ENCODE data around the gene PAGE2B. TPM values are rescaled to one million over a fixed set of nuclear protein-coding genes. Genes with fewer than 3 reads are reported as not detected.

PAGE2B gene
- total RNA-seq, 3 donors from 2014 or later (not counting 1 experiment from before 2014, with no cell fraction given), result 1.0 to 1.2 TPM; not detected in 1

DNA sequence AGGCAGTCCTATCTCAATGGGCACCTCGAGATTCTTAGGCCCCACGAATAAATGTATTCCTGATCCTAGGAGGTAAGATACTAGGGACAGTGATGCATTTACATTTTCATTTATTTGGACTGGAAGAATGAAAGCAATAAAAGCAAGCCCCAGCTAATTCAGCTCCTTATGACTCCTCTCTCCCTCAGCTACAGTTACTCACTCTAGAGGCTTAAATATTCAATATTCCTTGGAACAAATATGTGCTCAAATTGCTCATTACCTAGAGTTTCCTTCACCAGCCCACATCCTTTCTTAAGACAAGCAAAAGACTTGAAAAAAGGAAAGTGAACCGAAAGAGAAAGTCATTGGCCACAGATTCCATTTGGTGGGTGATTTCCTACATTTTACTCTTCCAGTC lies 27.9 kb downstream of the PAGE2B start:
- H3K27me3 Mint-ChIP-seq (ENCODE audit: low read depth in 2 of 2), result peaks cover 0 to 17% of the 10 kb centered on the region in 2 donors
- Histone ChIP-seq H3K27me3 (ENCODE audit: control insufficient read depth, insufficient read depth, low read length) (no peaks in the 10 kb centered on the region), H3K4me3 (ENCODE audit: low read length) (no peak overlapping the region), H3K9me3 (ENCODE audit: control insufficient read depth, insufficient read depth, low read length) (no peaks in the 10 kb centered on the region), H3K4me1 (ENCODE audit: control insufficient read depth, insufficient read depth, low read length) (no peaks in the 10 kb centered on the region), H3K36me3 (ENCODE audit: control insufficient read depth, insufficient read depth, low read length) (no peaks in the 10 kb centered on the region), H3K27ac (ENCODE audit: low read length) (no peak overlapping the region)
- TF ChIP-seq, protein P1, sequence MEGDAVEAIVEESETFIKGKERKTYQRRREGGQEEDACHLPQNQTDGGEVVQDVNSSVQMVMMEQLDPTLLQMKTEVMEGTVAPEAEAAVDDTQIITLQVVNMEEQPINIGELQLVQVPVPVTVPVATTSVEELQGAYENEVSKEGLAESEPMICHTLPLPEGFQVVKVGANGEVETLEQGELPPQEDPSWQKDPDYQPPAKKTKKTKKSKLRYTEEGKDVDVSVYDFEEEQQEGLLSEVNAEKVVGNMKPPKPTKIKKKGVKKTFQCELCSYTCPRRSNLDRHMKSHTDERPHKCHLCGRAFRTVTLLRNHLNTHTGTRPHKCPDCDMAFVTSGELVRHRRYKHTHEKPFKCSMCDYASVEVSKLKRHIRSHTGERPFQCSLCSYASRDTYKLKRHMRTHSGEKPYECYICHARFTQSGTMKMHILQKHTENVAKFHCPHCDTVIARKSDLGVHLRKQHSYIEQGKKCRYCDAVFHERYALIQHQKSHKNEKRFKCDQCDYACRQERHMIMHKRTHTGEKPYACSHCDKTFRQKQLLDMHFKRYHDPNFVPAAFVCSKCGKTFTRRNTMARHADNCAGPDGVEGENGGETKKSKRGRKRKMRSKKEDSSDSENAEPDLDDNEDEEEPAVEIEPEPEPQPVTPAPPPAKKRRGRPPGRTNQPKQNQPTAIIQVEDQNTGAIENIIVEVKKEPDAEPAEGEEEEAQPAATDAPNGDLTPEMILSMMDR (IDR thresholded peaks at IDR 0.05), result no peak
- no peak overlapping the region for H3K27ac Mint-ChIP-seq
- H3K4me1 Mint-ChIP-seq, result no peaks in the 10 kb centered on the region
- 96% methylated on average over 3 of the region's 3 CpGs for WGBS (ENCODE audit: insufficient coverage)
- DNase-seq (no peak), ATAC-seq (no peak)
- H3K4me3 Mint-ChIP-seq, result no peak overlapping the region
- H3K9me3 Mint-ChIP-seq, result no peaks in the 10 kb centered on the region
- intact Hi-C loops (cut with micrococcal nuclease), result no loop called here
- no peaks in the 10 kb centered on the region for H3K36me3 Mint-ChIP-seq

DNA sequence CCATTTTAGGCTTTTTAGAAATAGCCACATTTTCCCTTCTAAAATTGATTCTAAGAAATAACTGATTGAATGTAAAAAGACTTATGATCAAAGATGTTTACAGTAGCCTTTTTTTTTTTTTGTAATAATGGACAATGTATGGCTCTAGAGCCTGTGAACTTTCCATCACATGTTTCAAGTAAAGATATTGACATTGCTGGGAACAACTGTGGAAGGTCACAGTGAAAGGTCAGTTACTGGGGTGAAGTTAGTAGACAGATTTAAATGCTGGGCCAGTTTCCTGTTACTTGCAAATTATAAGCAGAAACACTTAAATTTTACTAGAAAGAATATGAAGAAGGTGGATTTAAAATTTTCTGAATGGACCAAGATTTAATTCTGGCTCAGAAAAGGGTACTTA lies 32.4 kb downstream of the PAGE2B start:
- no peak for DNase-seq
- no peak overlapping the region for H3K4me3 Mint-ChIP-seq
- H3K9me3 Mint-ChIP-seq, result no peaks in the 10 kb centered on the region
- peaks cover 0 to 8% of the 10 kb centered on the region in 2 donors for H3K27me3 Mint-ChIP-seq (ENCODE audit: low read depth in 2 of 2)
- ATAC-seq, result no peak
- Histone ChIP-seq H3K4me1 (ENCODE audit: control insufficient read depth, insufficient read depth, low read length) (no peaks in the 10 kb centered on the region), H3K4me3 (ENCODE audit: low read length) (no peak overlapping the region), H3K9me3 (ENCODE audit: control insufficient read depth, insufficient read depth, low read length) (no peaks in the 10 kb centered on the region), H3K27ac (ENCODE audit: low read length) (no peak overlapping the region), H3K27me3 (ENCODE audit: control insufficient read depth, insufficient read depth, low read length) (no peaks in the 10 kb centered on the region), H3K36me3 (ENCODE audit: control insufficient read depth, insufficient read depth, low read length) (no peaks in the 10 kb centered on the region)
- TF ChIP-seq, protein P1 (IDR thresholded peaks at IDR 0.05), result no peak
- H3K4me1 Mint-ChIP-seq, result no peaks in the 10 kb centered on the region
- H3K27ac Mint-ChIP-seq, result no peak overlapping the region
- no peaks in the 10 kb centered on the region for H3K36me3 Mint-ChIP-seq
- intact Hi-C loops (cut with micrococcal nuclease), result no loop called here

DNA sequence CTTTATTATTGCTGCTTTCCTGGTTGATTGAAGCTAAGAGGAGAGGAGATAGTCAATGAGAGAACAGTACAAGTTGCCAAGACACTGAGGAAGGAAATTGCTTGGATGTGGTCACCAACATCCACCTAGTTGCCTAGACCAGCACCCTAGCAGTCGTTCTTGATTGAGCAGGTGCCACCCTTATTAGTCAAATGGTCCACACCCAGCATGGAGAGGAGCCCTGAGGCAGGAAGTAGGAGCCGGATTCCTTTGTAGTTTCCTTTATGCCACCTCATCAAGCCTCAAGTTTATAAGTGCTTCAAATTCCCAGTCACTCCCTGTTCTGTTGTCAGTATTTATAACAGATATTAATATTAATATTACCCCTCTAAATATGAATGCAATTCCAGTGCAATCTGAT lies 33.1 kb downstream of the PAGE2B start:
- Histone ChIP-seq H3K27ac (ENCODE audit: low read length) (no peak overlapping the region), H3K9me3 (ENCODE audit: control insufficient read depth, insufficient read depth, low read length) (no peaks in the 10 kb centered on the region), H3K4me3 (ENCODE audit: low read length) (no peak overlapping the region), H3K27me3 (ENCODE audit: control insufficient read depth, insufficient read depth, low read length) (no peaks in the 10 kb centered on the region), H3K4me1 (ENCODE audit: control insufficient read depth, insufficient read depth, low read length) (no peaks in the 10 kb centered on the region), H3K36me3 (ENCODE audit: control insufficient read depth, insufficient read depth, low read length) (no peaks in the 10 kb centered on the region)
- TF ChIP-seq, protein P1 (IDR thresholded peaks at IDR 0.05), result no peak
- no peaks in the 10 kb centered on the region for H3K4me1 Mint-ChIP-seq
- no peak overlapping the region for H3K4me3 Mint-ChIP-seq
- intact Hi-C loops (cut with micrococcal nuclease), result no loop called here
- no peaks in the 10 kb centered on the region for H3K9me3 Mint-ChIP-seq
- peaks cover 0 to 8% of the 10 kb centered on the region in 2 donors for H3K27me3 Mint-ChIP-seq (ENCODE audit: low read depth in 2 of 2)
- no peak for ATAC-seq
- no peak for DNase-seq
- H3K36me3 Mint-ChIP-seq, result no peaks in the 10 kb centered on the region
- WGBS (ENCODE audit: insufficient coverage), result 25% methylated on average over 2 of the region's 2 CpGs
- H3K27ac Mint-ChIP-seq, result no peak overlapping the region

DNA sequence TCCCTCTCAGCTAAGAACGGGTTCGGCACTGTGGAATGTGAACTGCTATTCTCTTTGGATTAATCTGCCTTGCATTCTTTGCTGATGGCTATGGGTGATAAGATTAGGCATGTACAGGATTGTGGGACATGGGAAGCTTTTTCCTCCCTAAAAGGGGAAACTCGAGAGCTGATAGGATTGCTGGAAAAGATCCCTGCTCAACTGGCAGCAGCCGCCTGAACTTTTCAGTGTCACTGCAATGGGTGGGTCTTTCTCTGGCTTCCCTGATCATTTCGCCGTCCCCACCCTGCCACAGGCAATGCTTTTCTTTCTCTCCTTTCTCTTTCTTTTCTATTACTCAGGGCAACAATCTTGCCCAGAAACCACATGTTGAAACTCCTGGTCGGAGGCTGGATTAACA lies 34.5 kb downstream of the PAGE2B start:
- WGBS (ENCODE audit: insufficient coverage), result 93% methylated on average over 6 of the region's 7 CpGs
- H3K27me3 ChIP-seq (ENCODE audit: control insufficient read depth, insufficient read depth, low read length), result no peaks in the 10 kb centered on the region
- H3K27ac ChIP-seq (ENCODE audit: low read length), result no peak overlapping the region
- no peaks in the 10 kb centered on the region for H3K9me3 ChIP-seq (ENCODE audit: control insufficient read depth, insufficient read depth, low read length)
- H3K36me3 ChIP-seq (ENCODE audit: control insufficient read depth, insufficient read depth, low read length), result no peaks in the 10 kb centered on the region
- intact Hi-C loops (cut with micrococcal nuclease), result no loop called here
- Mint-ChIP-seq H3K4me3 (no peak overlapping the region), H3K27me3 (ENCODE audit: low read depth in 2 of 2) (peaks cover 0 to 8% of the 10 kb centered on the region in 2 donors), H3K27ac (no peak overlapping the region), H3K36me3 (no peaks in the 10 kb centered on the region), H3K4me1 (no peaks in the 10 kb centered on the region), H3K9me3 (no peaks in the 10 kb centered on the region)
- no peak for ATAC-seq
- H3K4me3 ChIP-seq (ENCODE audit: low read length), result no peak overlapping the region
- DNase-seq, result no peak
- TF ChIP-seq, protein P1 (IDR thresholded peaks at IDR 0.05), result no peak
- H3K4me1 ChIP-seq (ENCODE audit: control insufficient read depth, insufficient read depth, low read length), result no peaks in the 10 kb centered on the region

All from natural killer cell (primary cell).